T-helper 22 cell (primary cell): ENCODE measurements around the gene ZNF611.
"Not testable (repeated sequence)": the region's sequence is repeated elsewhere in the genome, so short reads cannot be mapped to it uniquely, and the experiment has no call there.

ENCODE experiments used
- DNase-seq: peaks from one replicate; pipeline ENCODE4 v3.0.0-alpha.2; 2020; ENCODE audit warnings: low read depth

ZNF611 gene

DNA sequence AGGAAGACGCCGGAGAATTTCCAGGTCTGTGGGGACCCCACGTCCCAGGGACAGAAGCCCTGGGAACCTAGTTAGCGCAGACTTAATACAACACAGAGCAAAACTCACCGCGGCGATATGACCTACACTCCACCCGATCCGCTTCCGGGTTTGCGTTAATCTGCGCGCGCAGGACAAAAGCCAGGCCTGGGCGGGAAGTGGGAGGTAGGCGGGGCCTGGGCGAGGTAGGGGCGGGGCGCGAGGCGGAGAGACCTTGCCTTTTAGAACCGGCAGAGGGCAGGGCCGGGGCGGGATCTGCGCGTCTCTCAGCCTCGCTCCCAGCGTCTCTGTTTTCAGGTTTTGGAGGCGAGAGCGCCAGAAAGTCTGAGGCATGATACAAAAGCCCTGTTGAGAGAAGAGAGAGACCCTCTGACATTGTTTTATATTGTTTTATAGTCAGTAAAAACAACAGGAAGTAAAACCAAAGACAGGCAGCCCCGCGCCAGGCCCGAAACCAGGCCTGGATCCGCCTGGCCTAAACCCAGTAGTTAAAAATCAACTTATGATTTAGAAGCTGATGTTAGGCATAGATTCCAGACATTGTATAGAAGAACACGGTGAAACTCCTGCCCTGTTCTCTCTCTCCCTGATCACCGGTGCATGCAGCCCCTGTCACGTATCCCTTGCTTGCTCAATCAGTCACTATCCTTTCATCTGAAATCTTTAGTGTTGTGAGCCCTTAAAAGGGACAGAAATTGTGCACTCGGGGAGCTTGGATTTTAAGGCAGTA is at the start of gene ZNF611:
Gene ZNF611 (minus strand): TSS at position 152 of the 769 bp plus-strand sequence. CDS start 19,150 bp downstream, outside the sequence.
- DNase-seq = peak; percentile 93

DNA sequence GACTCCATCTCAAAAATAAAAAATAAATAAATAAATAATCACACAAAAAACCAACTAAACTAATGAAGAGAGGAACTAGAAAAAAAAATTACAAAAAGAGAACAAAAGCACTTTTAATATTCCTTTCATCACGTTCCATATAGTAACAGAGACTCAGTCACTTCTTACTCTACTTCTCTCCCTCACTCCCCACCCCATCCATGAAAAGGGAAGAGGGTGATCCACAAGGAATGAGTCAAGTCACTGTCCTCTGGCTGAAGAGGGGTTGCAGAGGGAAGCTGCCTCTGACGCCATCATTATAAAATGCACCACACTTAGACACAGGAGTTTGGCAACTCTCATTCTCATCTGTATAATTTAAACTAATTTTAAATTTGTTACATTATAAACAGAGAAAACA is 48.0 kb upstream of the ZNF611 start:
- not testable (repeated sequence) for DNase-seq

DNA sequence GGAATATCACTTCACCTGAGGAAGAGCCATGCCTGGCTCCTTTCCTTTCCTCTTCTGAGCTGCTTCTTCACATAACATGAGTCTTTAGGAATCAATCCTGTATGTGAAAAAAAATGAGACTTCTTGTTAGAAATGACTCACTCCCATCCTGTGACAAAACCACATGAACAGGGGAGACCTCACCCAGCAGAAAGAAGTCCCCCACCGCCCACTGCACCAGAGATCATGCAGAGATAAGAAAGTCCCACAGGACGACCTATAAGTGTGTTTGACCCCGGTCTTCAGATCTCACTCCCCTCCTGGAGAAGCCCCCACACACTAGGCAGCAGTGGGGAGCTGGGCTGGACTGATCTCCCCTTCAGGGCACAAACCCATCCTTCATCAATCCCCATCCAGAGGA is 44.0 kb upstream of the ZNF611 start:
- no peak for DNase-seq

DNA sequence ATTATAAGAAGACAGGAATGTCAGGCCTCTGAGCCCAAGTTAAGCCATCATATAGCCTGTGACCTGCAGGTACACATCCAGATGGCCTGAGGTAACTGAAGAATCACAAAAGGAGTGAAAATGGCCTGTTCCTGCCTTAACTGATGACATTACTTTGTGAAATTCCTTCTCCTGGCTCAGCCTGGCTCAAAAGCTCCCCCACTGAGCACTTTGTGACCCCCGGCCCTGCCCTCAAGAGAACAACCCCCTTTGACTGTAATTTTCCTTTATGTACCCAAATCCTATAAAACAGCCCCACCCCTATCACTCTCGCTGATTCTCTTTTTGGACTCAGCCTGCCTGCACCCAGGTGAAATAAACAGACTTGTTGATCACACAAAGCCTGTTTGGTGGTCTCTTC is 21.6 kb upstream of the ZNF611 start:
- not testable (repeated sequence) for DNase-seq

DNA sequence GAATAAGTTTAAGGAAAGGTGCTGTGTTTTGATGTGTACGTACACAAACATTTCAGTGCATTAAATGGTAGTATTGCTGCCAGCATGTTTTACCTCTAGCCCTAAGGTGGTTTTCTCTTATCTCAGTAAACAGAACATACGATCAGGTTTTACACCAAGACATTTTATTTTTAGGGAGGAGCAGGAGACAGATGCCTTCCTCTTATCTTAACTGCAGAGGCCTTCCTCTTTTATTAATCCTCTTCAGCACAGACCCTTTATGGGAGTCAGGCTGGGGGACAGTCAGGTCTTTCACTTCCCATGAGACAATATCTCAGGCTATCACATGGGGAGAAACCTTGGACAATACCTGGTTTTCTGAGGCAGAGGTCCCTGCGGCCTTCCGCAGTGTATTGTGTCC is 14.9 kb upstream of the ZNF611 start:
- no peak for DNase-seq

DNA sequence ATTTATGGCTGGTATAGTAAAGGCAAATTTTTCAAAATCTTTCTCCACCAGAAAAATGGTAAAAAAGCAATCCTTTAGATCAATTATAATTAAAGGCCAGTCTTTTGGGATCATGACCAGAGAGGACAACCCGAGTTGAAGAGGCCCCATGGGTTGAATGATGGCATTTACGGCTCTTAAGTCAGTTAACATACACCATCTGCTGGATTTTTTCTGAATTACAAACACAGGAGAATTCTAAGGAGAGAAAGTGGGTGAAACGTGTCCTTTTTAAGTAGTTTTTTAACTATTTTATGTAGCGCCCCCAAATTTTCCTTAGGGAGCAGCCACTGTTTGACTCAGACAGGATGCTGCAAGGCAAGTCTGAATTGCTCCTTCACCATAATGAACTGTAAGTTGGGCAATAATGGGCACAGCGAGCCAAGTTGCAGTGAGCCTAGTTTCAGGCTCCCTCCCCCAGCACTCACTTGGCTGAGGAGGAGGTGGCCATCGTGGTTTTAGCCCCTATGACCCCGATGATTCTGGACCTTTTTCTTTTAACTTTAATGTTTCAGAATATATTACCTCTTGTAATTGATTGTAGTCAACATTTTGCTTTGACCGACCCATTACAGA is 13.6 kb upstream of the ZNF611 start:
- DNase-seq = no peak

DNA sequence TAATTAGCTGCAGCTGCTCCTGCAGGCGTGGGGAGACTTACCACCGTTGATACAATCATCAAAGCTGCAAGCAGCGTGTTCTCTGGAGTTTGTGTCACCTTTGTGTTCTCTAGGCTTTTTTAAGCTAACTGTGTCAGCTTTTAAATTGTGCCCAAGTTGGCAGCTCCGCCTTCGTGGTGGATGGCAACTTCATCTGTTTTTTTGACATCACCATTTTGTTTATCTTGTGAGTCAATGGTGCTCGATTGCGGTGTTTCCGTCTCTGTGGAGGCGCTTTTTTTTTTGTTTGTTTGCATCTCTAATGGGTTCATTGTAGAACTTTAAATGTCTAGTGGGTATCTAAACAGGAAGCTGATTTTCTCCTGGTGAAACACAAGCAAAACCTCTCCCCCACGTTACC is 11.1 kb upstream of the ZNF611 start:
- not testable (repeated sequence) for DNase-seq

DNA sequence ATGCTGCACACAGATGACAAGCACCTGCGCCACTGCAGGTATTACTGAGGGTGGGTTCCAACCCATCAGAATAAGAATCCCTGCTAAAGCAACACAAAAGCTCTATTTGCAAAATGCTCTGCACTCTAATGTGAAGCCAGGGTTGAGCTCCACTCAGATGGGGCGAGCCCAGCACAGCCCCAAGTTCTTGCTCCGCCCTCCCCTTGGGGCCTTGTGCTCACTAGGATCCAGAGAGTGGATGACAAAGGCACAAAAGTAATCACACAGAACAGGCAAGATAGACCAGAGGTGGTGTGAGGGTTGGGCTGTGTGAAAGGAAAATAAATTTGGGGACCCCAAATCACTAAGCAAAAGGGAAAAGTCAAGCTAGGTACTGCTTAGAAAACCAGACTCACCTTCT is 8.2 kb upstream of the ZNF611 start:
- no peak for DNase-seq

DNA sequence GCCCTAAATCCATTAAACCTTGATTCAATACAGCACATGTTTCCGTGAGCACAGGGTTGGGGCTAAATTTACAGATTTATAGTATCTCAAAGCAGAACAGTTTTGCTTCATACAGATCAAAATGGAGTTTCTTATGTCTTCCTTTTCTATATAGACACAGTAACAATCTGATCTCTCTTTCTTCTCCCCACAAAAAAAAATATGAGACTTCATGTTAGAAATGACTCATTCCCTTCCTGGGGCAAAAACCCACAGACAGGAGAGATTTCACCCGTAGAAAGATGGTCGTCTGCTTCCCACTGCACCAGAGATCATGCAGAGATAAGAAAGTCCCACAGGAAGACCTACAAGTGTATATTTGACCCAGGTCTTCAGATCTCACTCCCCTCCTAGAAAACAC is 7.7 kb upstream of the ZNF611 start:
- DNase-seq = no peak

DNA sequence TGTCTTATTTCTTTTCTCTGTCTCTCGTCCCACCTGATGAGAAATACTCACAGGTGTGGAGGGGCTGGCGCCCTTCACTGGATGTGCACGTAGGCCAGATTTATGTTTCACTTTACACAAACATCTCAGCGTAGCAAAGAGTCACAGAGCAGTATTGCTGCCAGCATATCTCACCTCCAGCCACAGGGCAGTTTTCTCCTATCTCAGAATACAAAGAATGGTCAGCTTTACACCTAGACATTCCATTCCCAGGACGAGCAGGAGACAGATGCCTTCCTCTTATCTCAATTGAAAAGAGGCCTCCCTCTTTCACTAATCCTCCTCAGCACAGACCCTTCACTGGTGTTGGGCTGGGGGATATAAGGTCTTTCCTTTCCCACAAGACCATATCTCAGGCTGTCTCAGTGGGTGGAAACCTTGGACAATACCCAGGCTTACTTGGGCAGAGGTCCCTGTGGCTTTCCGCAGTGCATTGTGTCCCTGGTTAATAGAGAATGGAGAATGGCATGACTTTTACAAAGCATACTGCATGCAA is 7.2 kb upstream of the ZNF611 start:
- no peak for DNase-seq

DNA sequence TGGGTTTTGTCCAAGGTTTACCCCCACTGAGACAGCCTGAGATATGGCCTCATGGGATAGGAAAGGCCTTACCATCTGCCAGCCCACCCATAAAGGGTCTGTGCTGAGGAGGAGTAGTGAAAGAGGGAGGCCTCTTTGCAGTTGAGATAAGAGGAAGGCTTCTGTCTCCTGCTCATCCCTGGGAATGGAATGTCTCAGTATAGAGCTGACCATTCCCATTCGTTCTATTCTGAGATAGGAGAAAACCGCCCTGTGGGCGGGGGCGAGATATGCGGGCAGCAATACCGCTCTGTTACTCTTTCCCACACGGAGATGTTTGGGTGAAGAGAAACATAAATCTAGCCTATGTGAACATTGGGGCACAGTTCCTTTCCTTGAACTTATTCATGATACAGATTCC is 6.5 kb upstream of the ZNF611 start:
- DNase-seq = not testable (repeated sequence)

DNA sequence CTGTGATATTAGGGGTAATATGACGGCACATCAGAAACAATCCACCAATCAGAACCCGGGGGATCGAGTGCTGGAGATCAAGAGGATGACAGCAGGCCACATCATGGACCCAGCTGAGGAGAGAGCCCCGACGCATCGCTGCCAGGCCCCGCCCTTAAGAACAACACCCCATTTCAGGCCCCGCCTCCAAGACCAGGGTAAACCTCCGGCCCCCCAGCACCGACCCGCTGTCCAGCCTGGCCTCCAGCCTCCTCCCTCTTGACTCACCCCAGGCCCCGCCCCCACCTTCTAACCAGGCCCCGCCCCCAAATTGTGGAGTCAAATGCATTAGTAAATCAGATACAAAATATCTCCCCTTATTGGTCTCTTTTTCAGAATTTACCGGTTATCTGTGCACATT is 4.7 kb upstream of the ZNF611 start:
- no peak for DNase-seq

DNA sequence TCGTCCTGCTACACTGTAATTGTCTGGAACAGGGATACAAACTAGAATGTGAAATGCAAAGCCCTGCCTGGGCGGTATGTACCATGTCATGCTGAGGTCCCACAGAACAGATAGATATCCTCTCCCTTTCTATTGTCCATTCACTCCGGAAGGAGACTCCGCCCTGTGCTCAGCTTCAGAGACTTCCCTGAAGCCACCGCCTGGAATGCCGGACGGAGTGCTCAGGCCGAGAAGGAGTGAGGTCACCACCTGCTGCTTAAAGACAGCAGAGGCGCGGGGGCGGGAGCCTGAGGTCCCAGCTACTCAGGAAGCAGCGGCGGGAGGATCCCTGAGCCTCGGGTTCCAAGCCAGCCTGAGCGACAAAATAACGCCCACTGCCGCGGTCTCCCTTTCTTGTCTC is 890 bp upstream of the ZNF611 start:
- no peak for DNase-seq

DNA sequence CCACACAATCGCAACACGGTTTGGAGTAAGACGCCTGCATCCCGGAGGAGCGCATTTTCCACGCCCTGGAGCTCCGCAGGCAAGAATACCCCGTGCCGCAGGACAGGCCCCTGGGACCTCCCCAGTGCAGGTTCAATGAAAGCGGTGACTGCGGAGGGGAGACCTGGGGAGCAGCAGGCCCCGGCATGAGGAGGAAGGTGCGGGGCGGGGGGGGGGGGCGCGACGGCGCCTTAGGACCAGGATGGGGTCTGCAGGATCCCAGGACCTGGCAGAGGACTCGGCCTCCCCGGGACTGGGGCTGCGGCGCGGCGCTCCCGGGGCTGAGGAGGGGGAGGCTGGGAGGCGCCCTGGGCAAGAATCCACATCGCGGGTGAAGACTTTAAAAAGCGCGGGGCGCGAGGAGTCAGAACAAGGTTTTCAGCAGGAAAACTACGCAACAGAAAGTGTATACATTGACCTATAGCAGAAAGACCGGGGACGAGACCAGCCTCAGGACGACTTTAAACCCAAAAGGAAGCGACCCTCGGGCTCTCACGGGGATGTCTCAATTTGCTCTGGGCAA is 432 bp downstream of the ZNF611 start:
- DNase-seq = no peak

DNA sequence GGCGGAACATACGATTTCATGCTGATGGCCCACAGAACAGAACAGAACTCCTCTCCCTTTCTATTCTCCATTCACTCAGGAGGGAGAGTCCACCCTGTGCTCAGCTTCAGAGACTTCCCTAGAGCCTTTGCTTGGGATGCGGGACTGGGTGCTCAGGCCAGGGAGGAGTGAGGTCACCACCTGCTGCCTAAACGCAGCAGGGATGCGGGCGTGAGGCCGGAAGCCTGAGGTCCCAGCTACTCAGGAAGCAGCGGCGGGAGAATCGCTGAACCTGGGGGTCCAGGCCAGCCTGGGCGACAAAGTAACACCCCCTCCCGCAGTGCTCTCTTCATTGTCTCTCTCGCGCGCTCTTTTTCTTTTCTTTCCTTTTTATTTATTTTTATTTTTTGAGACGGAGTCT is 8.8 kb downstream of the ZNF611 start:
- DNase-seq = not testable (repeated sequence)

DNA sequence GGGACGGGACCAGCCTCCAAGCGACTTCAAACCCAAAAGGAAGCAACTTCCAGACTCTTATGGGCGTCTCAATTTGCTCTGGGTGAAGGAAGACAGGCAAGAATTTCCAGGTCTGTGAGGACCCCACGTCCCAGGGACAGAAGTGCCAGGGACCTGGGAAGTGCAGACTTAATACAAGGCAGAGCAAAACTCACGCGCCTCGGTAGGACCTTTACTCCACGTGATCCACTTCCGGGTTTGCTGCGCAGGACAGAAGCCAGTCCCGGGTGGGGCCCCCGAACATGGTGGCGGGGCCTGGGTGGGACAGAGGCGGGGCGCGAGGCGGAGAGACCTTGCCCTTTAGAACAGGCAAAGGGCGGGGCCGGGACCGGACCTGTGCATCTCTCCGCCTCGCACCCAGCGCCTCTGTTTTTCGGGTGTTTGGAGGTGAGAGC is 9.3 kb downstream of the ZNF611 start:
- no peak for DNase-seq

DNA sequence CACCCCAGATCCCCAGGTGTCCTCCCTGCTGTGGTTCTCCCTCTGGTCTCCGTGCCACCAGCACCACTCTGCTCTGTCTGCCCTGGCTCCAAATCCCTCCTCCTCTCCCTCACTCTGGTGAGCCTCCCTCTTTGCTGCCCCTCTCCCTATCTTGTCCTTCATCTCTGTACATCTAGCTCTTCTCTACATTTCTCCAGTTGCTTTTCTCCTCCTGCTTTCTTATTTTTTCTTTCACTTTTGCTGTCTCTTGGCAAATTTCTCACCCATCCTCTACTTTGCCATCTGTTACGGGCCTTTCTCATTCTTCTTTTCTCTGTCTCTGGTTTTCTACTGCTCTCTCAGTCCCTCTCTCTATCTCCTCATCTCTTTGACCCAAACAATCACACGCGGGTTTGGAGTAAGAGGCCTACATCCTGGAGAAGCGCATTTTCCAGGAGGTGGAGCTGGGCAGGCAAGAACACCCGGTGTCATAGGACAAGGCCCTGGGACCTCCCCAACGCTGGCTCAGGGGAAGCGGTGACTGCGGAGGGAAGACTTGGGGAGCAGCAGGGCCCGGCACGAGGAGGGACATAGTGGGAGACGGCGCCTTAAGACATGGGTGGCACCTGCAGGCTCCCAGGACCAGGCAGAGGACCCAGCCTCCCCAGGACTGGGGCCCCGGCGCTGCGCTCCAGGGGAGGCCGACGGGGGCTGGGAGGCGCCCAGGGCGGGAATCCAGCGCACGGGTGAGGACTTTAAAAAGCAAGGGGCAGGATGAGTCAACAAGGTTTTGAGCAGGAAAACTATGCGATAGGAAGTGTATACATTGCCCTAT is 9.9 kb downstream of the ZNF611 start:
- no peak for DNase-seq

DNA sequence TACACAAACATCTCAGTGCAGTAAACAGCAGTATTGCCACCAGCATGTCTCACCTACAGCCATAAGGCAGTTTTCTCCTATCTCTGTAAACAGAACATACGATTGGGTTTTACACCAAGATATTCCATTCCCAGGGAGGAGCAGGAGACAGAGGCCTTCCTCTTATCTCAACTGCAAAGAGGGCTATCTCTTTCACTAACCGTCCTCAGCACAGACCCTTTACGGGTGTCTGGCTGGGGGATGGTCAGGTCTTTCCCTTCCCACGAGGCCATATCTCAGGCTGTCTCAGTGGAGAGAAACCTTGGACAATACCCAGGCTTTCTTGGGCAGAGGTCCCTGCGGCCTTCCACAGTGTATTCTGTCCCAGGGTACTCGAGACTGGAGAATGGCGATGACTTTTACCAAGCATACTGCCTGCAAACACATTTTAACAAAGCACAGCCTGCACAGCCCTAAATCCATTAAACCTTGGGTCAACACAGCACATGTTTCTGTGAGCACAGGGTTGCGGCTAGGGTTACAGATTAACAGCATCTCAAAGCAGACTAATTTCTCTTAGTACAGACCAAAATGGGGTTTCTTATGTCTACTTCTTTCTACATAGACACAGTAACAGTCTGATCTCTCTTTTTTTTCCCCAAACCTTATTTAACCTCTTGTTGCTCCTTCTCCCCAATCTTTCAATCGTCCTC is 10.8 kb downstream of the ZNF611 start:
- not testable (repeated sequence) for DNase-seq

DNA sequence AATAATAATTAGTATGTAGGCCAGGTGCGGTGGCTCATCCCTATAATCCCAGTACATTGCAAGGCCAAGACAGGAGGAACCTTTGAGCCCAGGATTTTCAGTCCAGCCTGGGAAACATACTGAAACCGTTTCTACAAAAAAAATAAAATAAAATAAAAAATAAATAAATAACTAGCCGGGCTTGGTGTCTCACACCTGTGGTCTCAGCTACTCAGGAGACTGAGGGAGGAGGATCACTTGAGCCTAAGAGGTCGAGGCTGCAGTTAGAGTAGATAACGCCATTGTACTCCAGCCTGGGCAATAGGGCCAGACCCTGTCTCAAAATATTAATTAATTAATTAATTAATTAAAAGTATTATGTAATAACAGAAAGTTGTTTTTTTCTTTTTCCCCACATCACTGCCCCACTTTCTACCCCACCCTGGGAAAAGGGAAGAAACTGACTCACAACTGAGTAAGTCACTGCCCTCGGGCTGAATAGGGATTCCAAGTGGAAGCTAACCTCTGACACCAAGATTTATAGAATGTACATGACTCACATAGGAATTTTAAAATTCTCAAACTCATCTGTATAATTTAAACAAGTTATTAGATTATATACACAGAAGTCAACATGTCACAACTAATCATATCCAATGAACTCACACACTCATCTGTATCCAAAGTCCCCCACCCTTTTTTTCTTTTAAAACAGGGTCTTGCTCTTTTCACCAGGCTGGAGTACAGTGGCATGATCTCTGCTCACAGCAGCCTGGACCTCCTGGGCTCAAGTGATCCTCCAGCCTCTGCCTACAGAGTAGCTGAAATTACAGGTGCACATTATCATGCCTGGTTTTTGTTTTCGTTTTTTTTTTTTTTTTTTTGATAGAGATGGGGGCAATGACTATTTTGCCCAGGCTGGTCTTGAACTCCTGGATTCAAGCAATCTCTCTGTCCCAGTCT is 12.5 kb downstream of the ZNF611 start:
- DNase-seq = no peak

DNA sequence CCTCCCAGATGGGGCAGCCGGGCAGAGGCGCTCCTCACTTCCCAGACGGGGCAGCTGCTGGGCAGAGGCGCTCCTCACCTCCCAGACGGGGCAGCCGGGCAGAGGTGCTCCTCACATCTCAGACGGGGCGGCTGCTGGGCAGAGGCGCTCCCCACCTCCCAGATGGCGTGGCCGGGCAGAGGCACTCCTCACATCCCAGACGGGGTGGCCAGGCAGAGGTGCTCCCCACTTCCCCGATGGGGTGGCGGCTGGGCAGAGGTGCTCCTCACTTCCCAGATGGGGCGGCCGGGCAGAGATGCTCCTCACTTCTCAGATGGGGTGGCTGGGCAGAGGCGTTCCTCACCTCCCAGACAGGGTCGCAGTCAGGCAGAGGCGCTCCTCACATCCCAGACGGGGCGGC is 14.3 kb downstream of the ZNF611 start:
- DNase-seq = not testable (repeated sequence)

DNA sequence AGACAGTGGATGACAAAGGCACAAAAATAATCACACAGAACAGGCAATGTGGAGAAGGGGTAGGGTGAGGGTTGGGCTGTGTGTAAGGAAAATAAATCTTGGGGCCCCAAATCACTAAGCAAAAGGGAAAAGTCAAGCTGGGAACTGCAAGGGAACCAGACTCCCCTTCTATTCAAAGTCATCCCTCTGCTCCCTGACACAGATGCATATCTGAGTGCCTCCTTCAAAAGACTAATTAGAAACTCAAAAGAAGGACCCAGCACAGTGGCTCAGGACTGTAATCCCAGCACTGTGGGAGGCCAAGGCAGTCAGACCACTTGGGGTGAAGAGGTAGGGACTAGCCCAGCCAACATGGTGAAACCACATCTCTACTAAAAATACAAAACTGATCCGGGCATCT is 18.3 kb downstream of the ZNF611 start:
- DNase-seq = no peak
